Esophagus muscularis mucosa (tissue), 4 donors: Measurements from ENCODE around the gene MUS81. TPM values are rescaled to one million over a fixed set of nuclear protein-coding genes. Genes with fewer than 3 reads are reported as not detected.
A peak's percentile ranks its signal among the peaks of the same experiment; 100 is the strongest.
"Not testable (repeated sequence)": the region's sequence is repeated elsewhere in the genome, so short reads cannot be mapped to it uniquely, and the experiment has no call there.

Experiments used
- DNase-seq: peaks from one replicate; pipeline ENCODE4 v3.0.0-alpha.2; 2017; ENCODE audit errors: extremely low spot score
- H3K27ac ChIP-seq, 4 donors: fragments of 200-600 bp; sonication (generic); replicated peaks in 1 of 4; 1 replicate in 3 of 4; 2 replicates in 1 of 4; pipeline ENCODE4 v1.5.1; 2016 to 2019; ENCODE audit warnings: mild to moderate bottlenecking in 1 of 4
- H3K27me3 ChIP-seq, 4 donors: fragments of 200-600 bp; sonication (generic); one replicate each; pipeline versions ENCODE4 v1.5.1 to v1.6.0; 2016 to 2019
- H3K36me3 ChIP-seq, 4 donors: fragments of 200-600 bp; sonication (generic); one replicate each; pipeline ENCODE4 v1.5.1; 2016 to 2019
- H3K4me1 ChIP-seq, 4 donors: fragments of 200-600 bp; sonication (generic); one replicate each; pipeline ENCODE4 v1.5.1; 2016 to 2019
- H3K4me3 ChIP-seq, 4 donors: fragments of 200-600 bp; sonication (generic); 1 replicate in 2 of 4; 2 replicates in 2 of 4; pipeline ENCODE4 v1.5.1; 2016 to 2019; ENCODE audit warnings: mild to moderate bottlenecking in 4 of 4, moderate library complexity in 1 of 4
- H3K9me3 ChIP-seq, 4 donors: fragments of 200-600 bp; sonication (generic); 1 replicate in 3 of 4; 2 replicates in 1 of 4; pipeline ENCODE4 v1.5.1; 2016 to 2019
- CTCF ChIP-seq, 3 experiments: fragments of 200-600 bp in 2 of 3; fragments of 450-650 bp in 1 of 3; sonication (generic) in 2 of 3; IDR thresholded peaks; one replicate each; pipeline ENCODE4 v1.5.1; 2017 to 2019; ENCODE audit warnings: antibody characterized with exemption in 3 of 3, mild to moderate bottlenecking in 2 of 3, moderate library complexity in 1 of 3
- EP300 ChIP-seq: sonication (generic); formaldehyde crosslinking; IDR thresholded peaks from one replicate; pipeline ENCODE4 v1.6.1; 2017; ENCODE audit warnings: antibody characterized with exemption
- POLR2A ChIP-seq: fragments of 450-650 bp; IDR thresholded peaks from one replicate; pipeline ENCODE4 v1.6.1; 2017; ENCODE audit warnings: antibody characterized with exemption, moderate library complexity, mild to moderate bottlenecking, low read depth
- POLR2AphosphoS5 ChIP-seq, 2 donors: sonication (generic); formaldehyde crosslinking; IDR thresholded peaks; one replicate each; pipeline ENCODE4 v1.6.1; 2017; ENCODE audit warnings: antibody characterized with exemption in 2 of 2
- WGBS: methylation state at CpG from one replicate; pipeline ENCODE4 v1.1.5; 2018; 5-methylcytosine and 5-hydroxymethylcytosine counted together
- intact Hi-C: fragments of 100-400 bp; cut with DNase I; formaldehyde crosslinking; loops from one replicate; pipeline ENCODE4 v1.15.1; 2023
- total RNA-seq, 4 donors: library from RNA; depleted of rRNA; stranded (reverse); fragments of >200 nt; gene quantifications; one replicate each; pipeline versions ENCODE4 v1.1.0 to v1.2.1, GENCODE V29; 2016

The MUS81 gene
- total RNA-seq, 4 donors from 2014 or later = 42.2 to 74.2 (median 58.3) TPM

- intact Hi-C loops = no loop called here
- no peaks in the 10 kb centered on the region for H3K27me3 ChIP-seq
- no peak for DNase-seq
- H3K36me3 ChIP-seq = no peaks in the 10 kb centered on the region
- peak overlapping the region; percentile 59 to 70 (median 63) for H3K4me3 ChIP-seq
- no peak overlapping the region for H3K27ac ChIP-seq
- WGBS = 40% methylated on average over 6 of the region's 6 CpGs
- H3K9me3 ChIP-seq = no peaks in the 10 kb centered on the region
- TF ChIP-seq POLR2A (no peak), CTCF (IDR thresholded peaks at IDR 0.05) (no peak), POLR2AphosphoS5 (IDR thresholded peaks at IDR 0.05) (no peak), EP300 (no peak)
- H3K4me1 ChIP-seq = peaks cover 11 to 22% (median 16%) of the 10 kb centered on the region in 4 donors
Observed at GRCh38 chr11:65834202-65834601, 26.0 kb upstream of the MUS81 start.

- Histone ChIP-seq H3K4me1 (no peaks in the 10 kb centered on the region), H3K4me3 (no peak overlapping the region), H3K27ac (no peak overlapping the region), H3K27me3 (no peaks in the 10 kb centered on the region), H3K36me3 (no peaks in the 10 kb centered on the region), H3K9me3 (no peaks in the 10 kb centered on the region)
- DNase-seq = no peak
- no peak for TF ChIP-seq POLR2A
- 98% methylated on average over 4 of the region's 4 CpGs for WGBS
- intact Hi-C loops = no loop called here
Observed at GRCh38 chr11:65842144-65842543, 18.1 kb upstream of the MUS81 start.

GRCh38 chr11:65843811-65844210, 16.4 kb upstream of the MUS81 start:
- no peak overlapping the region for H3K4me3 ChIP-seq
- no peaks in the 10 kb centered on the region for H3K9me3 ChIP-seq
- no peaks in the 10 kb centered on the region for H3K27me3 ChIP-seq
- H3K36me3 ChIP-seq = no peaks in the 10 kb centered on the region
- H3K4me1 ChIP-seq = no peaks in the 10 kb centered on the region
- TF ChIP-seq POLR2A (no peak), CTCF (IDR thresholded peaks at IDR 0.05) (no peak), POLR2AphosphoS5 (IDR thresholded peaks at IDR 0.05) (no peak), EP300 (no peak)
- DNase-seq = no peak
- 98% methylated on average over 3 of the region's 3 CpGs for WGBS
- intact Hi-C loops = no loop called here
- H3K27ac ChIP-seq = no peak overlapping the region

GRCh38 chr11:65844231-65844872, 15.9 kb upstream of the MUS81 start:
- Histone ChIP-seq H3K4me1 (no peaks in the 10 kb centered on the region), H3K27me3 (no peaks in the 10 kb centered on the region), H3K27ac (no peak overlapping the region), H3K36me3 (no peaks in the 10 kb centered on the region), H3K9me3 (no peaks in the 10 kb centered on the region), H3K4me3 (no peak overlapping the region)
- intact Hi-C loops = no loop called here
- TF ChIP-seq EP300 = no peak
- TF ChIP-seq CTCF (IDR thresholded peaks at IDR 0.05) = no peak
- TF ChIP-seq POLR2A = no peak
- TF ChIP-seq POLR2AphosphoS5 (IDR thresholded peaks at IDR 0.05) = no peak
- WGBS = 91% methylated on average over 10 of the region's 10 CpGs
- DNase-seq = no peak

- Histone ChIP-seq H3K27ac (no peak overlapping the region), H3K4me1 (peaks cover 0 to 8% (median 2%) of the 10 kb centered on the region in 4 donors), H3K9me3 (peaks cover 0 to 9% (median 3%) of the 10 kb centered on the region in 4 donors), H3K27me3 (no peaks in the 10 kb centered on the region), H3K4me3 (no peak overlapping the region), H3K36me3 (peaks cover 0 to 25% (median 24%) of the 10 kb centered on the region in 4 donors)
- no peak for TF ChIP-seq POLR2AphosphoS5 (IDR thresholded peaks at IDR 0.05)
- TF ChIP-seq EP300 = no peak
- TF ChIP-seq CTCF (IDR thresholded peaks at IDR 0.05) = no peak
- intact Hi-C loops = no loop called here
- no peak for DNase-seq
- WGBS = 81% methylated on average over 3 of the region's 3 CpGs
Observed at GRCh38 chr11:65847746-65848145, 12.5 kb upstream of the MUS81 start.

GRCh38 chr11:65848693-65849092, 11.5 kb upstream of the MUS81 start:
- H3K27me3 ChIP-seq, H3K9me3 ChIP-seq, H3K4me3 ChIP-seq, DNase-seq, intact Hi-C loops, H3K27ac ChIP-seq: not testable (repeated sequence)
- 60% methylated on average over 7 of the region's 7 CpGs for WGBS
- H3K36me3 ChIP-seq = peaks cover 0 to 35% (median 34%) of the 10 kb centered on the region in 4 donors
- H3K4me1 ChIP-seq = peaks cover 0 to 17% (median 7%) of the 10 kb centered on the region in 4 donors
